ENCODE measurements around the gene RHOJ.

DNA sequence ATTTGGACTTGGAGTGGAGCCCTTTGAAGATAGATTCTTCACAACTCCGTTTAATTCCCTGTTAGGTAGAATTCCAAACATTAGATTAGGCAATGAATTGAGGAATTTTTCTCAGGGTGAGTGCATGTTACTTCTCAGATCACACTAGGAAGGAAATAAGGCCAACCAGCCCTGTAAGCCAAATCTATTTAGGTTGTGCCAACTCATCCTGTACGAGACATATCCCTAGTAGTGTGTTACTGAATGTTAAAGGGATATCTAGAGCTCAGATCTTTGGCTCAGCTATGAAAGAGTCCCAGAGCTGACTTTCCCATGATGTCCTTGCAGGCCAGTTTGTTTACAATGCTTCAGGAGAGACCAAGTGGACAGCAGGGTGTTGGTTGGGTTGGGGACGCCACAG is 68.9 kb downstream of the RHOJ start:
- TF ChIP-seq, protein P1, sequence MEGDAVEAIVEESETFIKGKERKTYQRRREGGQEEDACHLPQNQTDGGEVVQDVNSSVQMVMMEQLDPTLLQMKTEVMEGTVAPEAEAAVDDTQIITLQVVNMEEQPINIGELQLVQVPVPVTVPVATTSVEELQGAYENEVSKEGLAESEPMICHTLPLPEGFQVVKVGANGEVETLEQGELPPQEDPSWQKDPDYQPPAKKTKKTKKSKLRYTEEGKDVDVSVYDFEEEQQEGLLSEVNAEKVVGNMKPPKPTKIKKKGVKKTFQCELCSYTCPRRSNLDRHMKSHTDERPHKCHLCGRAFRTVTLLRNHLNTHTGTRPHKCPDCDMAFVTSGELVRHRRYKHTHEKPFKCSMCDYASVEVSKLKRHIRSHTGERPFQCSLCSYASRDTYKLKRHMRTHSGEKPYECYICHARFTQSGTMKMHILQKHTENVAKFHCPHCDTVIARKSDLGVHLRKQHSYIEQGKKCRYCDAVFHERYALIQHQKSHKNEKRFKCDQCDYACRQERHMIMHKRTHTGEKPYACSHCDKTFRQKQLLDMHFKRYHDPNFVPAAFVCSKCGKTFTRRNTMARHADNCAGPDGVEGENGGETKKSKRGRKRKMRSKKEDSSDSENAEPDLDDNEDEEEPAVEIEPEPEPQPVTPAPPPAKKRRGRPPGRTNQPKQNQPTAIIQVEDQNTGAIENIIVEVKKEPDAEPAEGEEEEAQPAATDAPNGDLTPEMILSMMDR (conservative IDR thresholded peaks at IDR 0.05; ENCODE audit: low read depth in 2 of 2) = no peak
- TF ChIP-seq EZH2phosphoT487 (IDR thresholded peaks at IDR 0.05; ENCODE audit: unreplicated experiment) (no peak), EZH2 (IDR thresholded peaks at IDR 0.05; ENCODE audit: low read depth, unreplicated experiment) (no peak), JUNB (IDR thresholded peaks at IDR 0.05; ENCODE audit: unreplicated experiment) (no peak), POLR2AphosphoS5 (IDR thresholded peaks at IDR 0.05; ENCODE audit: low read depth) (no peak), CREB1 (CRISPR knock-in tag; IDR thresholded peaks at IDR 0.05; ENCODE audit: low read depth) (no peak), ZNF114 (CRISPR knock-in tag; IDR thresholded peaks at IDR 0.05) (no peak)
- TF ChIP-seq, protein P2, sequence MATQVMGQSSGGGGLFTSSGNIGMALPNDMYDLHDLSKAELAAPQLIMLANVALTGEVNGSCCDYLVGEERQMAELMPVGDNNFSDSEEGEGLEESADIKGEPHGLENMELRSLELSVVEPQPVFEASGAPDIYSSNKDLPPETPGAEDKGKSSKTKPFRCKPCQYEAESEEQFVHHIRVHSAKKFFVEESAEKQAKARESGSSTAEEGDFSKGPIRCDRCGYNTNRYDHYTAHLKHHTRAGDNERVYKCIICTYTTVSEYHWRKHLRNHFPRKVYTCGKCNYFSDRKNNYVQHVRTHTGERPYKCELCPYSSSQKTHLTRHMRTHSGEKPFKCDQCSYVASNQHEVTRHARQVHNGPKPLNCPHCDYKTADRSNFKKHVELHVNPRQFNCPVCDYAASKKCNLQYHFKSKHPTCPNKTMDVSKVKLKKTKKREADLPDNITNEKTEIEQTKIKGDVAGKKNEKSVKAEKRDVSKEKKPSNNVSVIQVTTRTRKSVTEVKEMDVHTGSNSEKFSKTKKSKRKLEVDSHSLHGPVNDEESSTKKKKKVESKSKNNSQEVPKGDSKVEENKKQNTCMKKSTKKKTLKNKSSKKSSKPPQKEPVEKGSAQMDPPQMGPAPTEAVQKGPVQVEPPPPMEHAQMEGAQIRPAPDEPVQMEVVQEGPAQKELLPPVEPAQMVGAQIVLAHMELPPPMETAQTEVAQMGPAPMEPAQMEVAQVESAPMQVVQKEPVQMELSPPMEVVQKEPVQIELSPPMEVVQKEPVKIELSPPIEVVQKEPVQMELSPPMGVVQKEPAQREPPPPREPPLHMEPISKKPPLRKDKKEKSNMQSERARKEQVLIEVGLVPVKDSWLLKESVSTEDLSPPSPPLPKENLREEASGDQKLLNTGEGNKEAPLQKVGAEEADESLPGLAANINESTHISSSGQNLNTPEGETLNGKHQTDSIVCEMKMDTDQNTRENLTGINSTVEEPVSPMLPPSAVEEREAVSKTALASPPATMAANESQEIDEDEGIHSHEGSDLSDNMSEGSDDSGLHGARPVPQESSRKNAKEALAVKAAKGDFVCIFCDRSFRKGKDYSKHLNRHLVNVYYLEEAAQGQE (IDR thresholded peaks at IDR 0.05; ENCODE audit: unreplicated experiment) = no peak
